ENCODE data around the gene PSMC2. TPM values are rescaled to one million over a fixed set of nuclear protein-coding genes. Genes with fewer than 3 reads are reported as not detected.

Gene PSMC2
- 89.4 and 121 TPM in 2 replicates for total RNA-seq

GRCh38 chr7:103347507-103348267, at the start of gene PSMC2:
TSS of gene PSMC2 (plus strand) at chr7:103347643. CDS start at chr7:103347712, 69 bp downstream.

GRCh38 chr7:103344453-103345149, 2.8 kb upstream of the PSMC2 start, which contains the start of gene DNAJC2:
TSS of gene DNAJC2 (minus strand) at chr7:103344767. CDS start at chr7:103344622, 145 bp downstream.

Other genes starting within 250 kb of the PSMC2 start
- 2.4 and 6.0 TPM in 2 replicates for gene NAPEPLD, start 198.5 kb upstream of the PSMC2 start, total RNA-seq
- 24.2 and 61.2 TPM in 2 replicates for gene PMPCB, start 50.2 kb upstream of the PSMC2 start, total RNA-seq
- gene DNAJC2, start 2.9 kb upstream of the PSMC2 start, total RNA-seq, result 14.9 and 21.7 TPM in 2 replicates
- not detected in 2 replicates for gene SLC26A5, start 98.6 kb downstream of the PSMC2 start, total RNA-seq